GM12878 (cell line): Measurements from ENCODE around the gene OLFM2. TPM values are rescaled to one million over a fixed set of nuclear protein-coding genes. Genes with fewer than 3 reads are reported as not detected.

ENCODE experiments used
- ATAC-seq: fragments of 200-7000 bp; cut with Tn5 transposase; 3 replicates; pipeline ENCODE4 v1.9.1; 2020; ENCODE audit warnings: mild to moderate bottlenecking, moderate library complexity
- BruUV-seq: library from RNA; stranded (reverse); fragments of 400-500 nt; replicated peaks from 2 replicates; lab custom pipeline; 2021; lab: Mats Ljungman, UMichigan
- CTCF ChIA-PET: fragments of 300-600 bp; sonication (Branson Sonifier 250); formaldehyde crosslinking; extraction: SDS; loops from one replicate; lab custom pipeline; 2021; ENCODE audit warnings: inconsistent platforms; lab: Yijun Ruan, JAX
- POLR2A ChIA-PET: fragments of 350-600 bp; formaldehyde crosslinking; extraction: SDS; loops from one replicate; lab custom pipeline; 2021; ENCODE audit warnings: inconsistent platforms; lab: Charles Lee
- RAD21 ChIA-PET: fragments of 300-600 bp; sonication (Branson Sonifier 250); formaldehyde crosslinking; loops from one replicate; lab custom pipeline; 2023; ENCODE audit warnings: antibody characterized with exemption; ENCODE audit not compliant: unreplicated experiment; lab: Charles Lee
- SMC1A ChIA-PET: fragments of 300-600 bp; sonication (Branson Sonifier 250); formaldehyde crosslinking; loops from one replicate; lab custom pipeline; 2023; ENCODE audit not compliant: unreplicated experiment, uncharacterized antibody; lab: Charles Lee
- DNase-seq: peaks from one replicate; pipeline ENCODE4 v3.0.0-alpha.2; 2011; ENCODE audit warnings: low read depth, low spot score
- FAIRE-seq: peaks from 3 replicates; lab custom pipeline; 2011; peaks lifted over from hg19 to GRCh38; lab: Jason Lieb, UNC
- H2AFZ ChIP-seq: 2 replicates; pipeline ENCODE4 v1.6.0; 2011; ENCODE audit warnings: low read depth, low read length, control low read depth; ENCODE audit not compliant: control insufficient read depth
- H3K27ac ChIP-seq: 2 replicates; pipeline ENCODE4 v1.5.1; 2011; ENCODE audit warnings: control low read depth; ENCODE audit not compliant: control insufficient read depth, insufficient read depth
- H3K27me3 ChIP-seq, 2 experiments: replicated peaks in 1 of 2; 2 replicates each; pipeline versions ENCODE4 v1.6.0 to v1.6.1; 2011; ENCODE audit warnings: low read length in 1 of 2; ENCODE audit not compliant: control insufficient read depth in 2 of 2, insufficient read depth in 2 of 2
- H3K36me3 ChIP-seq, 2 experiments: 2 replicates each; pipeline ENCODE4 v1.5.1; 2011; ENCODE audit warnings: low read length in 1 of 2; ENCODE audit not compliant: control insufficient read depth in 2 of 2, insufficient read depth in 2 of 2
- H3K4me1 ChIP-seq: 2 replicates; pipeline ENCODE4 v1.6.1; 2011; ENCODE audit warnings: mild to moderate bottlenecking, low read length, moderate library complexity, mixed read lengths; ENCODE audit not compliant: control insufficient read depth, insufficient read depth
- H3K4me2 ChIP-seq: 2 replicates; pipeline ENCODE4 v1.6.0; 2011; ENCODE audit warnings: control low read depth; ENCODE audit not compliant: control insufficient read depth, insufficient read depth
- H3K4me3 ChIP-seq: fragments of 200-600 bp; sonication (generic); 2 replicates; pipeline ENCODE4 v1.5.1; 2016
- H3K79me2 ChIP-seq: 2 replicates; pipeline ENCODE4 v1.6.0; 2011; ENCODE audit warnings: low read length; ENCODE audit not compliant: control insufficient read depth, insufficient read depth
- H3K9ac ChIP-seq: 2 replicates; pipeline ENCODE4 v1.8.0; 2011; ENCODE audit warnings: low read length, control low read depth, mixed read lengths; ENCODE audit not compliant: control insufficient read depth, insufficient read depth
- H3K9me3 ChIP-seq: replicated peaks from 3 replicates; pipeline ENCODE4 v1.5.1; 2011; ENCODE audit warnings: mild to moderate bottlenecking, low read length; ENCODE audit not compliant: control insufficient read depth, insufficient read depth
- H4K20me1 ChIP-seq: 2 replicates; pipeline ENCODE4 v1.6.0; 2011; ENCODE audit not compliant: control insufficient read depth, insufficient read depth
- CBFB ChIP-seq: IDR thresholded peaks from 2 replicates; pipeline ENCODE4 v1.6.1; 2016; ENCODE audit warnings: antibody characterized with exemption, low read depth
- EED ChIP-seq: sonication (generic); IDR thresholded peaks from 2 replicates; pipeline ENCODE4 v1.6.1; 2016; ENCODE audit warnings: antibody characterized with exemption, low read depth
- EP300 ChIP-seq, 2 experiments: fragments of 150-350 bp in 1 of 2; IDR thresholded peaks; 2 replicates each; pipeline ENCODE4 v1.6.1; 2011 to 2012; ENCODE audit warnings: low read depth in 2 of 2, low read length in 2 of 2, borderline replicate concordance in 1 of 2, improper control_type of control experiment in 1 of 2, inconsistent platforms in 1 of 2; ENCODE audit not compliant: control insufficient read depth in 1 of 2
- IKZF1 ChIP-seq: fragments of 450-650 bp; conservative IDR thresholded peaks from 2 replicates; pipeline ENCODE4 v1.6.1; 2017; ENCODE audit warnings: antibody characterized with exemption, mild to moderate bottlenecking
- JUNB ChIP-seq: IDR thresholded peaks from 2 replicates; pipeline ENCODE4 v1.6.1; 2016; ENCODE audit warnings: antibody characterized with exemption, mild to moderate bottlenecking
- NR2C1 ChIP-seq: fragments of 450-650 bp; IDR thresholded peaks from 2 replicates; pipeline ENCODE4 v1.6.1; 2017; ENCODE audit warnings: antibody characterized with exemption, mild to moderate bottlenecking, moderate library complexity
- SMAD5 ChIP-seq: IDR thresholded peaks from 2 replicates; pipeline ENCODE4 v1.6.1; 2016; ENCODE audit warnings: antibody characterized with exemption, low read depth
- SMC3 ChIP-seq: IDR thresholded peaks from 2 replicates; pipeline ENCODE4 v1.6.1; 2011; ENCODE audit warnings: low read length, improper control_type of control experiment, borderline replicate concordance
- SPI1 ChIP-seq: IDR thresholded peaks from 2 replicates; pipeline ENCODE4 v1.6.1; 2011; ENCODE audit warnings: low read depth, mild to moderate bottlenecking, low read length, moderate library complexity, borderline replicate concordance; ENCODE audit not compliant: insufficient read depth
- SRF ChIP-seq, 2 experiments: IDR thresholded peaks; 2 replicates each; pipeline ENCODE4 v1.6.1; 2011; ENCODE audit warnings: low read depth in 2 of 2, low read length in 2 of 2, mild to moderate bottlenecking in 1 of 2, moderate library complexity in 1 of 2
- TCF7 ChIP-seq: IDR thresholded peaks from 2 replicates; pipeline ENCODE4 v1.6.1; 2014; ENCODE audit warnings: antibody characterized with exemption, borderline replicate concordance
- ZSCAN29 ChIP-seq: fragments of 450-650 bp; IDR thresholded peaks from 2 replicates; pipeline ENCODE4 v1.6.1; 2017; ENCODE audit warnings: mild to moderate bottlenecking, moderate library complexity
- WGBS: methylation state at CpG from one replicate; pipeline ENCODE4 v1.1.6; 2016; ENCODE audit warnings: low lambda C conversion rate; ENCODE audit not compliant: insufficient replicate concordance, insufficient coverage; ENCODE audit errors: missing lambda C conversion rate; 5-methylcytosine and 5-hydroxymethylcytosine counted together
- in situ Hi-C: fragments of 300-500 bp; cut with MboI; formaldehyde crosslinking; loops from 9 replicates; pipeline ENCODE4 v1.14.3; 2018; ENCODE audit warnings: mixed read lengths
- intact Hi-C: fragments of 100-400 bp; cut with micrococcal nuclease; formaldehyde crosslinking; loops from one replicate; pipeline ENCODE4 v1.14.2; 2022; ENCODE audit not compliant: unreplicated experiment
- polyA plus RNA-seq, 11 experiments: library from polyadenylated mRNA; depleted of rRNA in 4 of 11; unstranded in 6 of 11; stranded (reverse) in 5 of 11; fragments of >200 nt; fragmentation: Nextera tagmentation in 4 of 11; fragmentation: Illumina TruSeq in 1 of 11; extraction: Ambion mirVana in 4 of 11; extraction: Trizol in 1 of 11; gene quantifications; 1 replicate in 1 of 11; 2 replicates in 10 of 11; pipeline versions ENCODE4 v1.2.1 to v1.2.3, GENCODE V29; 2011 to 2016; ENCODE audit warnings: inconsistent platforms in 2 of 11, missing spikeins in 2 of 11, low read depth in 1 of 11
- total RNA-seq, 4 experiments: library from RNA; depleted of rRNA in 3 of 4; stranded (reverse); fragments of >200 nt in 3 of 4; fragmentation: Illumina TruSeq in 1 of 4; extraction: Trizol in 1 of 4; gene quantifications; 2 replicates each; pipeline versions ENCODE4 v1.2.1 to v1.2.3, GENCODE V29; 2013 to 2021
- TF ChIP-seq, protein P1 (sequence below): IDR thresholded peaks from 2 replicates; pipeline ENCODE4 v1.6.1; 2011; ENCODE audit warnings: low read depth, mild to moderate bottlenecking, low read length, moderate library complexity, borderline replicate concordance; ENCODE audit errors: extremely low read depth

The OLFM2 gene
- total and polyA plus RNA-seq, 10 of the 15 experiments (the other 5 are each of a cell fraction or from before 2014, with no cell fraction given), result 0.07 to 3.5 (median 0.27) TPM; not detected in 5

DNA sequence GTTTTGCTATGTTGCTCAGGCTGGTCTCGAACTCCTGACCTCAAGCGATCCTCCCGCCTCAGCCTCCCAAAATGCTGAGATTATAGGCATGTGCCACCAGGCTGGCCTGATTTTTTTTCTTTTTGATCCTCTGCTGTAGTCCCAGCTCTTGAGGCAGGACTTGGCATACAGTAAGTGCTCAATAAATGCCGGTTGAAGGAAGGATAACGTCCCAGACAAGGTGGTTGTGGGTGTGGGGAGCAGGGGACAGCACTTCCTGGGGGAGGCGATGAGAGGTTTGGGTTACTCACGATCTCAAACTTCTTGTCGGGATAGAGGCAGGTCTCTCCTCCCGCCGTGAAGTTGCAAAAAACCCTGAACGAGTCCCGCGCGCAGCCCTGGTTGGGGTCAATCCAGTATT is 29.7 kb upstream of the OLFM2 start (continued):
- TF ChIP-seq SMAD5, result no peak
- TF ChIP-seq, all 136 proteins: peak for 0

DNA sequence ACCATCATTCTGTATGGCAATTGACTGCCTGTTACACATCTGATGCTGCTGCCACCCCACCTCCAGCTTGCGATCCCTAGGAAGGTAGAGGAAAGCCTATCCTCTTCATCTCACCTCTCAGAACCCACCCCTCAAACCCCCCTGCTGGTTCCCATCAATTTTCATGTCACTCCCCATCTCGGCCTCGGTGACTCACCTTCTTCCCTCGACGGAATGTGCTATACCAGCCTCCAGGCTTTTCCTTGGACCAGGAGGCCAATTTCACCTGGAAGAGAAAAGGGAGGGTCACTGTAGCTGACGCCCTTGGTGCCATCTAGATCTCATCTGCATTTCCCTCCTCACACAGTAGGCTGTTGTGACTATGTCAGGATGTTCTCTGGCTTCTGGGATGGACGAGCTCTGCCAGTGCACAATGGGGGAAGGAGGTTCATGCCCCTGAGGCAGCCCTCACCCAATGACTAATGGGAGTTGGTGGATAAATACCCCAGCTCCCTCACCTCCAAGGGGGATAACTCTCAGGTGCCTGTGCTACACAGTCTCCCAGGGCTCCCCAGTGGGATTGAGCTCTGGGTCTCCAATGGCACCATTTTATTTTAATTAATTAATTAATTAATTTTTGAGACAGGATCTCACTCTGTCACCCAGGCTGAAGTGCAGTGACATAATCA is 26.4 kb upstream of the OLFM2 start:
- FAIRE-seq, result no peak
- in situ Hi-C loops, result no loop called here
- Histone ChIP-seq H3K79me2 (no peaks in the 10 kb centered on the region), H4K20me1 (no peaks in the 10 kb centered on the region), H3K4me2 (no peak overlapping the region), H3K4me3 (no peak overlapping the region), H3K9ac (no peak overlapping the region), H3K36me3 (no peaks in the 10 kb centered on the region), H2AFZ (no peak overlapping the region), H3K9me3 (no peaks in the 10 kb centered on the region), H3K4me1 (no peaks in the 10 kb centered on the region), H3K27me3 (no peaks in the 10 kb centered on the region), H3K27ac (no peak overlapping the region)
- ChIA-PET CTCF (interaction anchor here (1.4 kb wide), 1 partner anchor 38 kb away, joined by 5 read pairs; no protein-coding TSS in a partner anchor), SMC1A (no interaction called here), RAD21 (no interaction called here), POLR2A (interaction anchor here (0.6 kb wide), 1 partner anchor 215 kb away, joined by 4 read pairs; no protein-coding TSS in a partner anchor)
- DNase-seq, result no peak
- 15% methylated on average over 7 of the region's 7 CpGs for WGBS
- intact Hi-C loops, result no loop called here
- TF ChIP-seq SRF (IDR thresholded peaks at IDR 0.05; ENCODE audit: low read depth in 2 of 2, low read length in 2 of 2) (no peak), CBFB (no peak), EP300 (IDR thresholded peaks at IDR 0.05; ENCODE audit: borderline replicate concordance in 1 of 2, control insufficient read depth in 1 of 2, low read depth in 2 of 2, low read length in 2 of 2) (no peak), TCF7 (no peak), IKZF1 (no peak), ZSCAN29 (no peak), NR2C1 (no peak), SMC3 (no peak), EED (no peak), JUNB (no peak), SPI1 (no peak)
- TF ChIP-seq, protein P1, sequence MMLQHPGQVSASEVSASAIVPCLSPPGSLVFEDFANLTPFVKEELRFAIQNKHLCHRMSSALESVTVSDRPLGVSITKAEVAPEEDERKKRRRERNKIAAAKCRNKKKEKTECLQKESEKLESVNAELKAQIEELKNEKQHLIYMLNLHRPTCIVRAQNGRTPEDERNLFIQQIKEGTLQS, result no peak
- no TSS peak for BruUV-seq
- ATAC-seq, result no peak
